ENCODE data around the gene NOTCH2NLA.
"Not testable (repeated sequence)": the region's sequence is repeated elsewhere in the genome, so short reads cannot be mapped to it uniquely, and the experiment has no call there.

Gene NOTCH2NLA

GRCh38 chr1:146167740-146168139 lies 61.1 kb downstream of the NOTCH2NLA start:
- in situ Hi-C loops (cut with HindIII; ENCODE audit: low sequenced_read_pairs), result not testable (repeated sequence)

GRCh38 chr1:146167273-146167672 lies 61.5 kb downstream of the NOTCH2NLA start:
- in situ Hi-C loops (cut with HindIII; ENCODE audit: low sequenced_read_pairs), result not testable (repeated sequence)

DNA sequence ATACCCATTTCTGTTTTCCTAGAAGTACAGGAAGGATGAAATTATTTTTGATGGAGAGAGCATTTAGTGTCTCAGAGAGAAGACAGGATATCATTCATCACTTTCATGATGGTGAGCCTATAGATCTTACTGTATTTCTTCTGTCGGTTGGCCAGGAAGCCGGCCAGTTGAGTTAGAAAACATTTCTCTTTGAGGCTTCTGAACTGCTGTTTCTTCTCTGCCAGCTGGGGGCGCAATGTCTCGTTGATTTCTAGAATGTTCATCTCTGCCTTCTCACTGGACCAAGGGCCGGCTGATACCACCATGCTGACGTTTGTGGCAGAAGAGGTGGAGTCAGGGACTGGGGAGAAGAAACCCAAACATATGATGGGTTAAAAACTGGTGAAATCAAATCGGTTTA lies 84.4 kb downstream of the NOTCH2NLA start, which contains the start of gene NBPF10:
Gene NBPF10 (minus strand): TSS at position 340 of the 400 bp plus-strand sequence. CDS start 35 bp downstream, at position 305.
- in situ Hi-C loops (cut with HindIII; ENCODE audit: low sequenced_read_pairs), result not testable (repeated sequence)
